ENCODE measurements around the gene UCHL5. TPM values are rescaled to one million over a fixed set of nuclear protein-coding genes. Genes with fewer than 3 reads are reported as not detected.

Gene UCHL5
- total and polyA plus RNA-seq, 2 of the 13 experiments (the other 11 are each of a cell fraction or from before 2014, with no cell fraction given) = 18.2 to 44.1 TPM

- peak; percentile 65; the same call in 1 of the 2 replicates for TF ChIP-seq ZNF788 (CRISPR knock-in tag; IDR thresholded peaks at IDR 0.05; ENCODE audit: borderline replicate concordance)
- TF ChIP-seq CEBPZ (IDR thresholded peaks at IDR 0.05; ENCODE audit: low read length) = no peak
- peak; percentile 55; the same call in 1 of the 2 replicates for TF ChIP-seq KMT2B (CRISPR knock-in tag; IDR thresholded peaks at IDR 0.05)
- no peak; the same call in 1 of the 2 replicates for TF ChIP-seq FLYWCH1 (CRISPR knock-in tag; IDR thresholded peaks at IDR 0.05)
- TF ChIP-seq HDAC6 (IDR thresholded peaks at IDR 0.05; ENCODE audit: low read depth, low read length) = no peak
- TF ChIP-seq RBM22 (optimal IDR thresholded peaks at IDR 0.05; ENCODE audit: low read length) = no peak
- TF ChIP-seq ARNT2 (CRISPR knock-in tag; IDR thresholded peaks at IDR 0.05; ENCODE audit: low read depth) = peak; percentile 91
- TF ChIP-seq ZNF558 (CRISPR knock-in tag; IDR thresholded peaks at IDR 0.05; ENCODE audit: borderline replicate concordance) = no peak
- TF ChIP-seq CBX2 (IDR thresholded peaks at IDR 0.05; ENCODE audit: low read depth, low read length) = no peak
- no peak for TF ChIP-seq CBX2 (CRISPR knock-in tag; IDR thresholded peaks at IDR 0.05; ENCODE audit: low read depth)
- peak; percentile 35; the same call in 1 of the 2 replicates for TF ChIP-seq HNF1B (CRISPR knock-in tag; IDR thresholded peaks at IDR 0.05)
- TF ChIP-seq MAZ (IDR thresholded peaks at IDR 0.05; ENCODE audit: borderline replicate concordance, low read depth, low read length) = 0 out of 2 replicates have a peak, but pooled peaks have one; percentile 48
- TF ChIP-seq MAZ (CRISPR knock-in tag; IDR thresholded peaks at IDR 0.05; ENCODE audit: low read depth) = peak; percentile 65; the same call in 1 of the 2 replicates
- no peak for TF ChIP-seq NFAT5 (CRISPR knock-in tag; IDR thresholded peaks at IDR 0.05)
- TF ChIP-seq CBFB (CRISPR knock-in tag; IDR thresholded peaks at IDR 0.05) = peak; percentile 47; the same call in 1 of the 2 replicates
- no peak for TF ChIP-seq ZNF557 (CRISPR knock-in tag; IDR thresholded peaks at IDR 0.05)
- TF ChIP-seq RFX3 (CRISPR knock-in tag; IDR thresholded peaks at IDR 0.05) = no peak
- TF ChIP-seq PRMT3 (CRISPR knock-in tag; IDR thresholded peaks at IDR 0.05; ENCODE audit: borderline replicate concordance, low read depth) = no peak
- TF ChIP-seq IRF2 (CRISPR knock-in tag; IDR thresholded peaks at IDR 0.05) = peak; percentile 58
Observed at GRCh38 chr1:193104907-193105820, 46.0 kb upstream of the UCHL5 start, which contains the start of gene GLRX2 (continued).

Data from HepG2 (cell line).